OCI-LY1 (cell line): ENCODE measurements around the gene CCDC12.

Experiments
- CTCF ChIP-seq: fragments of 200-600 bp; sonication (generic), shearing (Covaris generic); IDR thresholded peaks from 2 replicates; pipeline ENCODE4 v1.5.1; 2017; ENCODE audit warnings: mild to moderate bottlenecking, antibody characterized with exemption, low read length, moderate library complexity, mixed read lengths
- EZH2 ChIP-seq: fragments of 200-600 bp; sonication (generic), shearing (Covaris generic); IDR thresholded peaks from 2 replicates; pipeline ENCODE4 v1.8.0; 2017; ENCODE audit warnings: borderline replicate concordance, mixed run types, mild to moderate bottlenecking, antibody characterized with exemption, low read length, moderate library complexity, mixed read lengths

- no peak for TF ChIP-seq CTCF
- TF ChIP-seq EZH2, result no peak
These were observed 57.9 kb downstream of the CCDC12 start for GRCh38 chr3:46918634-46919033.
